Activated naive CD8-positive, alpha-beta T cell treated with anti-CD3 and anti-CD28 coated beads, Interleukin-2, amount 10 ng/mL, durations not matched to agents 7 days and 5 days (primary cell): ENCODE results near the gene CAMK2A. TPM values are rescaled to one million over a fixed set of nuclear protein-coding genes. Genes with fewer than 3 reads are reported as not detected.

Experiments used
- ATAC-seq: fragments of 150-1000 bp; cut with Tn5 transposase; one replicate; pipeline ENCODE4 v1.10.0; 2021; ENCODE audit warnings: low read depth, moderate library complexity
- POLR2A ChIA-PET: fragments of 350-600 bp; sonication (Branson Sonifier 250); formaldehyde crosslinking; loops from one replicate; lab custom pipeline; 2021; ENCODE audit warnings: antibody characterized with exemption; lab: Charles Lee
- DNase-seq: peaks from one replicate; pipeline ENCODE4 v3.0.0; 2021
- H3K27ac Mint-ChIP-seq: one replicate; pipeline ENCODE4 v1.8.0; 2022; ENCODE audit warnings: mild to moderate bottlenecking, mixed read lengths
- H3K27me3 Mint-ChIP-seq: one replicate; pipeline ENCODE4 v1.8.0; 2022; ENCODE audit warnings: mild to moderate bottlenecking, moderate library complexity, mixed read lengths
- H3K36me3 Mint-ChIP-seq: one replicate; pipeline ENCODE4 v1.8.0; 2021; ENCODE audit warnings: mild to moderate bottlenecking, mixed read lengths
- H3K4me1 Mint-ChIP-seq: one replicate; pipeline ENCODE4 v1.8.0; 2021; ENCODE audit warnings: mixed read lengths
- H3K4me3 Mint-ChIP-seq: one replicate; pipeline ENCODE4 v1.8.0; 2022; ENCODE audit warnings: mild to moderate bottlenecking, moderate library complexity, mixed read lengths
- H3K9me3 Mint-ChIP-seq: one replicate; pipeline ENCODE4 v1.8.0; 2021; ENCODE audit warnings: mixed read lengths
- total RNA-seq, 2 experiments: library from RNA; stranded (reverse); gene quantifications; one replicate each; pipeline ENCODE4 v1.2.3, GENCODE V29; 2021

The CAMK2A gene
- total RNA-seq, 2 experiments from 2014 or later: not detected

DNA sequence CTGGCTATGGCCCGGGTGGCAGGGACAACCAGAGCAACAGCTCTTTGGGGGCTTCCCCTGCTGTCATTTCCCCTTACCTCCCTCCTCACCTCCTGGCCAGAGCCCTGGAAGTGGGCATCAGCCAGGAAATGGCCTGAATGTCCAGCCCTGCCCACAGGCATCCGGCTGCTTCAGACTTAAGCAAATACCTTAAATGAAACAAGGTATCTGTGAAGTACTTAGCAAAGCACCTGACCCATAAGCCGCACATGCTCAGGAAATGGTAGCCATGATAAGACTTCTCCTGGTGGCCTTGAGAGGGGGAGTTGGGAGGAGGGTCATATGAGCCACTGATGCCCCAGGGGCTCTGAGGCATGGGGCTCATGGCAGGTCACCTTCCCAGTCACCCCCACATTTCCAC, 43.8 kb downstream of the CAMK2A start:
- H3K9me3 Mint-ChIP-seq: no peaks in the 10 kb centered on the region
- H3K4me1 Mint-ChIP-seq: no peaks in the 10 kb centered on the region
- no peaks in the 10 kb centered on the region for H3K36me3 Mint-ChIP-seq
- peaks cover 2% of the 10 kb centered on the region for H3K27me3 Mint-ChIP-seq
- no peak overlapping the region for H3K27ac Mint-ChIP-seq
- POLR2A ChIA-PET: no interaction called here
- no peak for DNase-seq
- no peak for ATAC-seq
- no peak overlapping the region for H3K4me3 Mint-ChIP-seq

GRCh38 chr5:150245111-150245789, 44.3 kb downstream of the CAMK2A start:
- Mint-ChIP-seq H3K27me3 (peaks cover 2% of the 10 kb centered on the region), H3K4me1 (no peaks in the 10 kb centered on the region), H3K4me3 (no peak overlapping the region), H3K27ac (no peak overlapping the region), H3K36me3 (no peaks in the 10 kb centered on the region), H3K9me3 (no peaks in the 10 kb centered on the region)
- POLR2A ChIA-PET: no interaction called here
- no peak for ATAC-seq
- DNase-seq: no peak

DNA sequence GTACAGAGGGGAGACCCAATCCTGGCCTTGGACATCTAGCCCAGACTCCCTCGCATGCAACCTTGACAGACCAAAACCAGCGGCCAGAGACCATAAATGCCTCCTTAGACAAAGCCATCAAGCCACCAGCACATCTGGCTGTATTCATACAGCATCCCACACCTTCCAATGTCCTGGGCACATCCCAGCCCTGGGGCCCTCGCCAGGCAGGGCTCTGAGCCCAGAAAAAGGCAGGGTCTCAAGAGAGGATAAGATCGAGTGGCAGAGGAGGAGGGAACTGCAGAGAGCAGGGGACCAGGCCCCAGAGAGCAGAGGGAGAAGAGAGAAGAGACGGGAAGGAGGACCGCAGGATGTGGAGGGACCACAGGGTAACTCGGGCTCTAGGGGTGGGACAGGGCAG, 45.4 kb downstream of the CAMK2A start:
- ATAC-seq (no peak), DNase-seq (no peak)
- peaks cover 2% of the 10 kb centered on the region for H3K27me3 Mint-ChIP-seq
- POLR2A ChIA-PET: no interaction called here
- no peaks in the 10 kb centered on the region for H3K9me3 Mint-ChIP-seq
- no peaks in the 10 kb centered on the region for H3K36me3 Mint-ChIP-seq
- H3K4me1 Mint-ChIP-seq: no peaks in the 10 kb centered on the region
- no peak overlapping the region for H3K27ac Mint-ChIP-seq
- no peak overlapping the region for H3K4me3 Mint-ChIP-seq

GRCh38 chr5:150243590-150243989, 46.0 kb downstream of the CAMK2A start:
- DNase-seq (no peak), ATAC-seq (no peak)
- H3K4me1 Mint-ChIP-seq: no peaks in the 10 kb centered on the region
- POLR2A ChIA-PET: no interaction called here
- no peaks in the 10 kb centered on the region for H3K9me3 Mint-ChIP-seq
- peaks cover 2% of the 10 kb centered on the region for H3K27me3 Mint-ChIP-seq
- H3K4me3 Mint-ChIP-seq: no peak overlapping the region
- no peaks in the 10 kb centered on the region for H3K36me3 Mint-ChIP-seq
- no peak overlapping the region for H3K27ac Mint-ChIP-seq

- H3K4me1 Mint-ChIP-seq: no peaks in the 10 kb centered on the region
- POLR2A ChIA-PET: no interaction called here
- no peak overlapping the region for H3K4me3 Mint-ChIP-seq
- no peaks in the 10 kb centered on the region for H3K36me3 Mint-ChIP-seq
- no peak overlapping the region for H3K27ac Mint-ChIP-seq
- H3K9me3 Mint-ChIP-seq: no peaks in the 10 kb centered on the region
- DNase-seq (no peak), ATAC-seq (no peak)
- peaks cover 2% of the 10 kb centered on the region for H3K27me3 Mint-ChIP-seq
These were observed 47.2 kb downstream of the CAMK2A start for GRCh38 chr5:150242251-150242894.

DNA sequence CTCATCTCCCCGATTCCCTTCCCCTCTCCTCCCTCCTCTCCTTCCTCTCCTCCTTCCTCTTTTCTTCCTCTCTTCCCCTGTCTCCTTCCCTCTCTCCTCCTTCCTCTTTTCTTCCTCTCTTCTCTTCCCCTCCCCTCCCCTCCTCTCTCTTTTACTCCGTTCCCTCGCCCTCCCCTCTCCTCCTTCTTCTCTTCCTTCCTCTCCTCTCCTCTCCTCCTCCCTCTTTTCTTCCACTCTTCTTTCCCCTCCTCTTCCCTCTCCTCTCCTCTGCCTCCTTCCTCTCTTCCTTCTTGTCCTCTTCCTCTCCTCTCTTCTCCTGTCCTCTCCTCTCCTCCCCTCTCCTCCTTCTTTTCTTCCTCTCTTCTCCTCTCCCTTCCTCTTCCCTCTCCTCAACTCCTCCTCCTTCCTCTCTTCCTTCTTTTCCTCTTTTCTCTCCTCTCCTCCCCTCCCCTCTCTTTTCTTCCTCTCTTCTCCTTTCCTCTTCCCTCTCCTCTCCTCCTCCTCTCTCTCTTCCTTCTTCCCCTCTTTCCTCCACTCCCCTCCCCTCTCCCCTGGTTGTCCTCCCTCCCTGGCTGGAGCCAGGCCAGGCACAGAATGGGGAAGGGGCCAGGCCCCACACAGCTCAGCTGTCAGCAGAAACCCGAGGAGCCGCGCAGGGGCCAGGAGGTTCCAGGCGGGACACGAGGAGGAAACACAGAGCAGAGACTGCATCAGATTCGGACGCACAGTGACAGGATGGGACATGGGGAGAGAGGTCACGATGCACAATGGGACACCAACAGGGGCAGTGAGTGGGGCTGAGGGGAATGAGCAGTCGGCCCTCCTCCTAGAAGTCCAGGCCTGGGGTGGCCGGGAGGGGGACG, 48.0 kb downstream of the CAMK2A start:
- no peaks in the 10 kb centered on the region for H3K4me1 Mint-ChIP-seq
- no peak for ATAC-seq
- no peaks in the 10 kb centered on the region for H3K36me3 Mint-ChIP-seq

DNA sequence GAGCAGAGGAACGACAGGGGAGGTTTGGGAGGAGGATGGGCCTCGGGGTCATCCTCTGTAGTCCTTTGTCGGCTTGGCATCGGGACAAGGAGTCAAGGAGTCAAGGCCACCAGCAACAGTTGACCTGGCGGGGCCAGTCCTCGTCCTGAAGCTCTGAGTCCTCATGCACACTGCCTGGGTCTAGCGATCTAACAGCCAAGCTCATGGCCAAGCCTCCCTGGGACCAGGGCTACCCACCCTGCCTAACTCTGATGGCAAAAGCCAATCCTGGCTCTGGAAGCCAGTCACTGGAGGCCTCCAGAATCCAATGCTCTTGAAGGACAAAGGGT, 49.8 kb downstream of the CAMK2A start:
- Mint-ChIP-seq H3K9me3 (no peaks in the 10 kb centered on the region), H3K27ac (no peak overlapping the region), H3K27me3 (peaks cover 2% of the 10 kb centered on the region), H3K4me1 (peaks cover 2% of the 10 kb centered on the region), H3K4me3 (no peak overlapping the region), H3K36me3 (no peaks in the 10 kb centered on the region)
- ATAC-seq: no peak
- no peak for DNase-seq
- POLR2A ChIA-PET: no interaction called here

More for the DNA sequence above, 48.0 kb downstream of the CAMK2A start:
- Mint-ChIP-seq H3K27ac (no peak overlapping the region), H3K27me3 (peaks cover 2% of the 10 kb centered on the region), H3K9me3 (no peaks in the 10 kb centered on the region), H3K4me3 (no peak overlapping the region)
- no peak for DNase-seq
- POLR2A ChIA-PET: no interaction called here

DNA sequence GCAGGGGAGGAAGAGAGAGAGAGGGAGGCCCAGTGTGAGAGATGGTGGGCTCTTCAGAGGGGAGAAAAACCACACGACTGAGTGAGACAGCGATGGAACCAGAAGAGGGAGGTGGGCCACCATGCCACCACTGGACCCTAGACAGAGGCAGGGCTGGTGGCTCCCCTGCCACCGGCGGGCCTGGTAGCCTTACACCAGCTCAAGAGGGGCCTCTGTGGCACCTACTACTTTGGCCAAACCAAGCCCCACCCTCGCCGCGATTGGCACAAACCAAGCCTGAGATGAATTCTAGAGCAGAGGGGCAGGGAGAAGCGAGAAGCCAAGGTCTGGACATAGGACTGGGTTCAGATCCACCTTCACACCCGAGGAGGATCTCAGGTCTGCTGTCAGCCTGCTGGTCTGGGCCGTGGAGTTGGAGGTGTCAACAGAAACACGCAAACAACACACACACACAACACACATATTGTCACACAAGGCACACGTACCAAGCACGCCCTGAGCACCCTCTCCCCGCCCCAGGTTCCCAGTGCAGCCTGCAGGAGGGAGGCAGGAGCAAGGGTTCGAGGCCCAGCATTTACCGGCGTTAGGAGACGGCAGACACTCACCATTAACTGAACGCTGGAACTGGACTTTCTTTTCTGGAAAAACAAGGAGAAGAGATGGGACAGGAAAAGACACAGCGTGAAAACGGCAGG, 50.3 kb downstream of the CAMK2A start:
- DNase-seq (no peak), ATAC-seq (no peak)
- Mint-ChIP-seq H3K27ac (no peak overlapping the region), H3K9me3 (no peaks in the 10 kb centered on the region), H3K4me1 (peaks cover 2% of the 10 kb centered on the region), H3K4me3 (no peak overlapping the region), H3K27me3 (peaks cover under 1% of the 10 kb centered on the region), H3K36me3 (no peaks in the 10 kb centered on the region)
- POLR2A ChIA-PET: no interaction called here

GRCh38 chr5:150238646-150239045, 50.9 kb downstream of the CAMK2A start:
- ATAC-seq: no peak

GRCh38 chr5:150236981-150237754, 52.4 kb downstream of the CAMK2A start:
- DNase-seq (no peak), ATAC-seq (no peak)
- H3K9me3 Mint-ChIP-seq: no peaks in the 10 kb centered on the region
- peaks cover 2% of the 10 kb centered on the region for H3K4me1 Mint-ChIP-seq
- no peak overlapping the region for H3K4me3 Mint-ChIP-seq
- no peak overlapping the region for H3K27ac Mint-ChIP-seq
- no peaks in the 10 kb centered on the region for H3K27me3 Mint-ChIP-seq
- no peaks in the 10 kb centered on the region for H3K36me3 Mint-ChIP-seq
- POLR2A ChIA-PET: no interaction called here

More at GRCh38 chr5:150238646-150239045, 50.9 kb downstream of the CAMK2A start:
- H3K27me3 Mint-ChIP-seq: no peaks in the 10 kb centered on the region
- no peak overlapping the region for H3K4me3 Mint-ChIP-seq
- POLR2A ChIA-PET: no interaction called here
- no peaks in the 10 kb centered on the region for H3K36me3 Mint-ChIP-seq
- H3K4me1 Mint-ChIP-seq: peaks cover 2% of the 10 kb centered on the region
- DNase-seq: no peak
- no peaks in the 10 kb centered on the region for H3K9me3 Mint-ChIP-seq
- no peak overlapping the region for H3K27ac Mint-ChIP-seq

DNA sequence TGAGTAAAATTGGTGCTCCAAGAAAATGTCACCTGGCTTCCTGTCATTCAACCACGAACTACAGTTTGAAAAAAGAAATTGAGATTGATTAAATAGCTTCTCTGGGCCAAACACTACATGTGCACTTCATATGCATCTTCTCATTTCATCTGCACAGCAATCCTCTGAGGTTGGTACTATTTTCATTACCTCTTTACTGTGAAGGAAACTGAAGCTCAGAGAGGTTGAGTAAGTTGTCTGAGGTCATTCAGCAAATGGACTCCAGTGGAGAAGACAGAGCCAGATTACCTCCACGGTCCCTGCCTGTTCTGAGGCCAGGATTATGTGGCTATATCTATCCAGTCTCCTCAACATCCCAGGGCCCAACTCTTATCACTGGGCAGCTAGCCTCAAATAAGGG, 53.3 kb downstream of the CAMK2A start:
- peaks cover 2% of the 10 kb centered on the region for H3K4me1 Mint-ChIP-seq
- H3K36me3 Mint-ChIP-seq: no peaks in the 10 kb centered on the region
- H3K27ac Mint-ChIP-seq: no peak overlapping the region
- ATAC-seq: no peak
- DNase-seq: no peak
- H3K27me3 Mint-ChIP-seq: no peaks in the 10 kb centered on the region
- H3K9me3 Mint-ChIP-seq: no peaks in the 10 kb centered on the region
- POLR2A ChIA-PET: no interaction called here
- no peak overlapping the region for H3K4me3 Mint-ChIP-seq

DNA sequence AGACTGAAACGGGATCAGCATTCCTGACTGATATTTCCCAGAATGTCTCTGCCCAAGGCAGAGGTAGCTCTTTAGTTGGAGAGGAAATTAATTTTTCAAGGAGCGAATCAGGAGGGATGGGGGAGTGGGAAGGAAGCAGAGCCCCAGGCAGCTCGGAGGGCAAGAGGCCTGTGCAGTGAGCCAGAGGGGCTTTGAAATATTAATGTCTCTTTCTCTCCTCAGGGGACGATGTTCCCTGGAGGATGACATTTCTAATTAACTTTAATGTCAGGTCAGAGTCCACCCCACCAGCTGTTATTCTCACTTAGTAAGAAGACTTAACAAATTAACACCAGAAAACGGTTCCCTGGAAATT, 54.1 kb downstream of the CAMK2A start:
- H3K27me3 Mint-ChIP-seq: no peaks in the 10 kb centered on the region
- no peak overlapping the region for H3K27ac Mint-ChIP-seq
- H3K4me3 Mint-ChIP-seq: no peak overlapping the region
- H3K4me1 Mint-ChIP-seq: peaks cover 2% of the 10 kb centered on the region
- ATAC-seq (no peak), DNase-seq (no peak)
- POLR2A ChIA-PET: no interaction called here
- H3K9me3 Mint-ChIP-seq: no peaks in the 10 kb centered on the region
- H3K36me3 Mint-ChIP-seq: no peaks in the 10 kb centered on the region
